GM18868 (cell line): ENCODE results near the gene CLEC4D.
"Not testable (repeated sequence)": the region's sequence is repeated elsewhere in the genome, so short reads cannot be mapped to it uniquely, and the experiment has no call there.

Experiments used
- ATAC-seq: cut with Tn5 transposase; IDR thresholded peaks from one replicate; pipeline ENCODE4 v1.9.1; 2021; ENCODE audit warnings: mild to moderate bottlenecking, moderate library complexity; ENCODE audit not compliant: unreplicated experiment

Gene CLEC4D

GRCh38 chr12:8513256-8513655, at the start of gene CLEC4D:
Gene CLEC4D (plus strand): TSS chr12:8513503. CDS start chr12:8513733, 230 bp downstream.
- ATAC-seq: no peak

- no peak for ATAC-seq
Measured at GRCh38 chr12:8465301-8465996, 47.9 kb upstream of the CLEC4D start.

- no peak for ATAC-seq
Measured at GRCh38 chr12:8466241-8466640, 47.1 kb upstream of the CLEC4D start.

- ATAC-seq: no peak
Measured at GRCh38 chr12:8471090-8471489, 42.2 kb upstream of the CLEC4D start.

- ATAC-seq: no peak
Measured at GRCh38 chr12:8475508-8476203, 37.6 kb upstream of the CLEC4D start.

GRCh38 chr12:8482571-8483061, 30.7 kb upstream of the CLEC4D start:
- no peak for ATAC-seq

- no peak for ATAC-seq
Measured at GRCh38 chr12:8483079-8483478, 30.2 kb upstream of the CLEC4D start.

- no peak for ATAC-seq
Measured at GRCh38 chr12:8491646-8492530, 21.4 kb upstream of the CLEC4D start.

GRCh38 chr12:8493084-8493483, 20.2 kb upstream of the CLEC4D start:
- peak; percentile 100 for ATAC-seq

GRCh38 chr12:8495671-8496070, 17.6 kb upstream of the CLEC4D start:
- not testable (repeated sequence) for ATAC-seq

- not testable (repeated sequence) for ATAC-seq
Measured at GRCh38 chr12:8496074-8496473, 17.2 kb upstream of the CLEC4D start.

GRCh38 chr12:8499616-8500015, 13.7 kb upstream of the CLEC4D start:
- no peak for ATAC-seq

GRCh38 chr12:8501720-8502119, 11.6 kb upstream of the CLEC4D start:
- ATAC-seq: no peak

GRCh38 chr12:8504351-8504750, 9.0 kb upstream of the CLEC4D start:
- ATAC-seq: no peak

GRCh38 chr12:8507596-8507995, 5.7 kb upstream of the CLEC4D start:
- ATAC-seq: no peak

- ATAC-seq: no peak
Measured at GRCh38 chr12:8508223-8508622, 5.1 kb upstream of the CLEC4D start.

- no peak for ATAC-seq
Measured at GRCh38 chr12:8508910-8509841, 4.1 kb upstream of the CLEC4D start.

- ATAC-seq: no peak
Measured at GRCh38 chr12:8517971-8518370, 4.7 kb downstream of the CLEC4D start.

- ATAC-seq: no peak
Measured at GRCh38 chr12:8519171-8519570, 5.9 kb downstream of the CLEC4D start.
